HG03135 (cell line): Measurements from ENCODE around the gene CCDC117.
"Not testable (repeated sequence)": the region's sequence is repeated elsewhere in the genome, so short reads cannot be mapped to it uniquely, and the experiment has no call there.

Experiments used
- ATAC-seq: cut with Tn5 transposase; IDR thresholded peaks from one replicate; pipeline ENCODE4 v1.9.1; 2021; ENCODE audit warnings: mild to moderate bottlenecking, moderate library complexity; ENCODE audit not compliant: unreplicated experiment

The CCDC117 gene

DNA sequence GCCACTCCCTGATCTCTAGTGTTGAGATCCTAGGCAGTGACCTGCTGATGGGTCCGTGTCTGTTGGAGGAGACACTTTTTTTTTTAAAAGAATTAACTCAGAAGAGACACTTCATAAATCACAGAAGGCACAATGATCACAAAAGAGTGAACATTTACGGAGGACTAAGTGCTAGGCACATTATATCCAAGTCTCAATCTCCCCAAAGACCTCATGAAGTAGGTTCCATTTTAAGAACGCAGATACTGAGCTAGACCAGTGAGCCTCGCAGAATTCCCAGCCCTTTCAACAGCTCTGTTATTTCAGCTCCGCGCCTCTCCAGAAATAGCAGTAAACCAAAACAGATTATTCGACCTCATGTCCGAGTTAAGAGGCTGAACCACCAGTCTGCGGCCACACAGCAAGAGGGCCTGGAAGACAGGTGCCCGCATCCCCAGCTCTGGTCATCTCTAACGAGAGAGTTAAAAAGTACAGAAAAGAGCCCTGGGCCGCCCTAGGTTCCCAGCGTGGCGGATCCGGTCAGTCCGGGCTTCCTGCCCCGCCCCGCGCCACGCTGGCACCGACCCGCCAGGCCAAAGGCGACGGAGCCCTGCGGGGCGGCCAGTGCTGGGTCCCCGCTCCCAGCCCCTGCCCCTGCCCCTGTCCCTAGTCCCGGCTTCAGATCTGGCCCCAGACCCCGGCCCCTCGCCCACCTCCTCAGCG lies 27.3 kb downstream of the CCDC117 start:
- peak; percentile 25 for ATAC-seq

DNA sequence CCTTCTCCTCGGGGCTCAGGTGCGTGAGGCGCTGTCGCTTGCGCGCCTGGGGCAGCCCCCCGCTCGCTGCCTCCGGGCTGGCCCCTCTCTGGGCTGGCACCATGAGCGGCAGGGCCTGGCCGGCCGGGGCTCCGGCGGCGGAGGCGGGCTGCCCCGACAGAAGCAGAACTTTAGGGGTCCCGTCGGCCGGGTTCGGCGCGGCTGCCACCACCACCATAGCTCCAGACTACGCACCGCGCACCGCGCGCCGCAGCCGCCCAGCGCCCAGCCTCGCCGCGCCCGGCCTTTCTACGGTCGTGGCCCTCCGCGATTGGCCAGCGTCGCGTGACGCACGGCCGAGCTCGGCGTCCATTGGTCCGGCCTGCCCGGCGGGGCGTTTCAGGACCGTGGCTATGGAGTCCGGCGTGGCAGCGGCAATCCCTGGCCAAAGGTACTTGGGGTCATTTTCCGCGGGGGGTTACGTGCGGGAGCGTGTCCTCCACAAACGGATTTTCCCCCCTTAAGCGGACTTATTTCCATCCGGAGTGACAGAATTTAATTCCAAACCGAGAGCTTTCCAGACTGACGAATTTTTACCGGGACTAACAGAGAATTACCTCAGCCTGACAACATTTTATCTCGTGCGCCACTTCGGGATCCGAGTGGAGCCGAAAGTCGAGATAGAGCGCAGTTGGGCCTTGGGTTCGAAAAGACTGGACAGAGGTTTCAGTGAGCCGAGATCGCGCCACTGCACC lies 28.0 kb downstream of the CCDC117 start, which contains the start of gene XBP1:
Gene XBP1 (minus strand): TSS at position 262 of the 734 bp plus-strand sequence.
- peak; percentile 78 for ATAC-seq

DNA sequence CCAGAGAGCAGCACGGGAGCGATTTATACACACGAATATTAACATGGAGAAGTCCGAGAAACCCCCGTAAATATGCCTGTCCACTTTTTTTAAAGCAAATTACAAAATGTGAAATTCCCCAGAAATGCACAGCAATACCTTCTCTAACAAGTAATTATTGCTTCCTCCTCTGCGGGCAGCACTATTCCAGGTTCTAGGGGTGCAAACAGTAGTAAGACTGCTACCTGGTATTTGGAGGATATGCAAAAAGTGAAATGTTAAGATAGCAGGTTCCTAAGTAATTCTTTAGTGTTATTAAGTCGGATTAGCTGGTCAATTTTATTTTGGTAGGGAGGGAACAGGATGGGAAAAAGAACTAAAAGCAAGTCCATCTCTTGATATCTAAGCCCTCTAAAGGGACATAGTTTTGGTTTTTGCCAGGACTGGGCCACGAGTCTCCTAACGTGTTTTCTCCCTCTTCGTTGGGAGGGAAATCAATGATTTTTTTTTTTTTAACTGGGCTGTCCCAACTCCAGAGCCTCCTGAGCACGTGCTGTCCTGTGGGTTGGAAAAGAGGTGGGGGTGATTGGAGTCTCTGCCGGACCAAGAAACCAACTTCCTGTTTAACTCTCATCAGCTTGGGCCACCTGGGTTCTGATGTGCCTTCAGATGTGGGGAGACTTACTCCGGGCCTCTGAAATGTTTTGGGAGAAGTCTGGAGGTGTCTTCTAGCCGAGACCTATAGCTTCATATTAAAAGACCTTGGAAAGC lies 29.5 kb downstream of the CCDC117 start:
- no peak for ATAC-seq

DNA sequence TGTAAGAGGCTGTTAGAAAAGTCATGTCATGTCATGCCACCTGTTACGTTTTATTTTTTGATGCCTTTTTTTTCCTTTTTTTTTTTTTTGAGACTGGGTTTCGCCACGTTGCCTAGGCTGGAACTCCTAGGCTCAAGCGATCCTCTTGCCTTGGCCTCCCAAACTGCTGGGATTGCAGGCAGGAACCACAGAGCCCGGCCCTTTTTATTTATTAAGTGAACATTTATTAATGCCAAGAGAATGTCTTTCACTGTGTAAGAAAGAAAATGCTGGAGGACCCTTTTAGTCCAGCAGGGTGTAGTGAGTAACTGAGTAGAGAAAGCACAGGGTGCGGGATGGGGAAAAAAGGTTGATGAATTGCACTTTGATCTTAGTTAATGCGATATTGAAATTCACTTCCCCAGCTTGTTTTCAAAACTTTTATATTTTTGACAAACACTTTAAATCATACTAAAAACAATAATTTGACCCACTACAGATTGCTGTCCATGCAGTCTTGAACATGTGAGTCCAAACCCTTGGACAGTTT lies 30.2 kb downstream of the CCDC117 start:
- ATAC-seq, result no peak

- not testable (repeated sequence) for ATAC-seq
Observed at GRCh38 chr22:28805426-28805825, 32.9 kb downstream of the CCDC117 start.

DNA sequence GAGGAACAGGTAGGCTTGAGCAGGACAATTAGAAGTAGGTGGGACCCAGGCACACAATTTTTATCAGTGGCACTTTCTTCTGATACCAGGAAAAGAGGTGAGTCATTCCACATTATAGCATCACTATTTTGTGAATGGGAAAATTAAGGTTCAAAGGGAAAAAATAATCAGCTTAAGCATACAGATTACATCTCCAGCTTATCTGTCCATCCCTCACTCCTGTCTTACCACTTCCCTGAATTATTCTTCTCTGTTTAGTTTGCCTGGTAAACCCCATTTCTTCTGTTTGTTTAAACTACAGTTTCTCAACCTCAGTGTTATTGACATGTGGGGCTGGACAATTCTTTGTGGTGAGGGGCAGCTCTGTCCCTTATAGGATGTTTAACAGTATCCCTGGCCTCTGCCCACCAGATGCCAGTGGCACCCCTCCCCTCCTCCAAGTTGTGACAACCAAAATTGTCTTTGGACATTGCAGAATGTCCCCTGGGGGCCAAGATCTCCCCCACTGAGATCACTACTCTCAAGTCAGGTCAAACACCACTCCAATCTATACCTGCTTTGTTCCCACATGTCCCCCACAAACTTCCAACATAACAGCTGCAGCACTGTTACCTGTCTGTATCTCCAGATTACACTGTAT lies 36.3 kb downstream of the CCDC117 start:
- no peak for ATAC-seq

DNA sequence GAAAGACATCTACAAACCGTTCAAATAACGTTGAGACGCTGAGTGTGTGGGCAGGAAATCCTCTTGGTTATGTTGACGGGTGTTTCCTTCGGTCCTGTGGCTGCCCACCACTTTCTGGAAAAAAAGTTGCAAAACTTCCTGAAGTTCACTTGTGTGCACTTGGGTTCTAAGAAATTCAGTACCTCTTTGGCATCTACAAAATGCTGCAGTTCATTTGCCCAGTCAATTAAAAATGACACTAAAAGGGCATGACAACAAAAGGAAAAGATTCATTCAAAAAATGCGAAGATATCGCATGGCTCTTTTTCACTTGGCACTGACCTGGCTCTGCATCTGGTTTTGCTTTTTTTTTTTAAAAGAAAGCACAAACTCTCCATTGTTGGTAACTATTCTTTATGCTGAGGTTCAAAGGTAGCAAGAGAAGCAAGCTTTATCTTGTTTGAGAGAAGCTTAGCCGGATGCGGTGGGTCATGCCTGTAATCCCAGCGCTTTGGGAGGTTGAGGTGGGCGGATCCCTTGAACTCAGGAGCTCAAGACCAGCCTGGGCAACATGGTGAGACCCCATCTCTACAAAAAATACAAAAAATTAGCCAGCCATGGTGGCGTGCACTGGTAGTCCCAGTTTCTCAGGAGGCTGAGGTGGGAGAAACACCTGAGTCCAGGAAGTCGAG lies 38.5 kb downstream of the CCDC117 start:
- no peak for ATAC-seq

DNA sequence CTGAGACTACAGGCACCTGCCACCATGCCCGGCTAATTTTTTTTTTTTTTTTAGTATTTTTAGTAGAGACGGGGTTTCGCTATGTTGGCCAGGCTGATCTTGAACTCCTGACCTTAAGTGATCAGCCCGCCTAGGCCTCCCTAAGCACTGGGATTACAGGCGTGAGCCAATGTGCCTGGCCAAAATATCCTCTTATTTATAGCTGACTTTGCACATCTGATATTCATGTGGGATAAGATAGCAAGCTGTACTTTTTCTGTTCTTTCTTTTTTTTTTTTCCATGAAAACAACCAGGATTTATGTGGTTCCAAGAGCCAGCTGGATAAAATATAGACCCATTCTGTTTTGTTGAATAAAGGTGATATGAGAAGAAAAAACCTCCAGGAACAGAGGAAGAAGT lies 40.0 kb downstream of the CCDC117 start:
- no peak for ATAC-seq

GRCh38 chr22:28813772-28814518 lies 41.5 kb downstream of the CCDC117 start:
- no peak for ATAC-seq

GRCh38 chr22:28815111-28815510 lies 42.6 kb downstream of the CCDC117 start:
- no peak for ATAC-seq

- no peak for ATAC-seq
Observed at GRCh38 chr22:28815729-28816128, 43.2 kb downstream of the CCDC117 start.

DNA sequence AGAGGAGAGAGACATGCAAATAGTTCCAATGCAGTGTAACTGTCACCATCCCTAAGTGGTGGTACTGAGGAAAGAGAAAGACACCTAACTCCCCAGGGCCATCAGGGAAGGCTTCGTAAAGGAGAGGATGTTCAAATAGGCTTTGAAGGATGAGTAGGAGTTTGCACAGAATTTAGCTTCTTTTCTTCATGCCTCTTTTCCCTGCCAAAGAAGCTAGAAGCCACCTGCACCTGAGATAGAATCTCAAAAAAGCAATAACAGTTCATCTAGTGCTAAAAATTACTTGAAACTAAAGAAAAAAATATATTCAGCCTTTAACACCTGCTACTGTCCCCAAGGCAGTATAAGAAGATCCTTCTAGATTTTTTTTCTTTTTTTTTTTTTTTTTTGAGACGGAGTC lies 44.6 kb downstream of the CCDC117 start:
- no peak for ATAC-seq

GRCh38 chr22:28817919-28818859 lies 45.7 kb downstream of the CCDC117 start:
- ATAC-seq, result no peak

DNA sequence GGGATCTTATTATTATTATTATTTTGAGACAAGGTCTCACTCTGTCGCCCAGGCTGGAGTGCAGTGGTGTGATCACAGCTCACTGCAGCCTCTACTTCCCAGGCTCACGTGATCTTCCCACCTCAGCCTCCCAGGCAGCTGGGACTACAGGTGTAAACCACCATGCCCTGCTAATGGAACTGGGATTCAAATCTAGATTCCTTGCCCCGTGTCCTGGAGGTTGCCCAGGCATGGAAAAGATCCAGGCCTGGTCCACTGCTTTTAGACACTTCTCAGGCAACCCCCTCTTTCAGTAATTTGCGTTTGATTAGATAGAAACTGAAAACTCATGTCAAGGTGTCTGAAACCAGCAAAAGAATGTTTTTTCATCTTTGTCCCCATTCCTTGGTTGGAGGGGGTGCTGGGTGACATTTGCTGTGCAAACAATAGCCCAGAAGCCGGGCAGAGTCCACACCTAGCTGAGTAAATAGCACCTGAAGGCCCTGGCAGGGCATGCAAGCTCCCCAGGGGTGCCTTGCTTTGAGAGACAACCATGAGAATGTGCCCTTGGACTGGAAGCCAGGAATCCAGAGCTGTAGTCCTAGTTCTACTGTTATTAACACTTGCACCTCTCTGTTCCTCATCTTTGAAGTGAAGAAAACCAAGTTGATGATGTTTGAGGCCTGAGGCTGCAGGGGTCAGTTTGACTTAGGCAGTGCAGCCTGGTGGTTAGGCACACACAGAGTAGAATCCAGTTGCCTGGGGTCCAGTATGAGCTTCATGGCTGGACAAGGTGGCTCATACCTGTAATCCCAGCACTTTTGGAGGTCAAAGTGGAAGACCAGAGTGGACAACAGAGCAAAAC lies 47.0 kb downstream of the CCDC117 start:
- no peak for ATAC-seq

GRCh38 chr22:28820885-28821284 lies 48.4 kb downstream of the CCDC117 start:
- ATAC-seq, result no peak

DNA sequence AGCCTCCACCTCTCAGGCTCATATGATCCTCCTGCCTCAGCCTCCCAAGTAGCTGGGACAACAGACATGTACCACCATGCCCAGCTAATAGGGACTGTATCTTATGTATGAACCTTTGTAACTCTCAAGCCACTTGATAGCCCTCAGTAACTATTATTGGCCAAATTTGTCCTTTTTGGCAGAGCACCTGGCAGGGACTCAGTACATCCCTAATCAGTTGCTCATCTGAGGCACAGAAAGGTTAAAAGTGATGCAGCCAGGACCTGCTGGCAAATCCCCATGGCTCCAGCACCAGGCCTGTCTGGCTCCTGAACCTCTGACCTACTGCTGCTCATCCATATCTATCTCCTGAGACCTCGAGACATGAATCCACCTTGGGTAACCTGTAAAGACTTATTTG lies 49.0 kb downstream of the CCDC117 start:
- ATAC-seq, result no peak

- ATAC-seq, result no peak
Observed at GRCh38 chr22:28822930-28823551, 50.5 kb downstream of the CCDC117 start.
